HuH-7 (cell line): ENCODE results near the gene CPEB2.

Experiments
- DNase-seq: peaks from one replicate; pipeline ENCODE4 v3.0.0; 2011; ENCODE audit warnings: low spot score

The CPEB2 gene

DNA sequence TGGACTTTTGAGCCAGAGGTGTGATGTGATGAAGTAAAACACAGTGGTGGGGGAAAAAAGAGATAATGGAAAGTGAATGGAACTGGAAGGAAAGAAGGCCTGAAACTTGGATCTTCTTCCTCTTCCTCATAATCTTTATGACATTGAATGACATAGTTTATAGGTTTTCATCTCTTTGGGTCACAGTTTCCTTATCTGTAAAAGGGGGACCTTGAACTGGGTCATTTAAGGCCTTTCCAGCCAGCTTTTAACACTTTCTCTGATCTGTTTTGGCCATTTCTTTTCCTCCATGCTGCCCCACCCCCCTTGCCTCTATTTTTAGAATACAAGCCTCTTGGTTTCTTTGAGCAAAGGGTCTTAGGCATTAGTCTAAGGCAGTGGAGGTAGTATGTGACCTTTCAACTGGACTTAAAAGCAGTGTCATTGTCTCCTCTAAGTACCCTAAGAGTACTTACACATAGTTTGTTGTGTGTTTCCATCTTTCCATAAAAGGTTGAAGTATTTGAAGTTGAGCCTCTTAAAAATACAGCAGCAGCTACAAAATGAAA lies 7.8 kb downstream of the CPEB2 start:
- no peak for DNase-seq

DNA sequence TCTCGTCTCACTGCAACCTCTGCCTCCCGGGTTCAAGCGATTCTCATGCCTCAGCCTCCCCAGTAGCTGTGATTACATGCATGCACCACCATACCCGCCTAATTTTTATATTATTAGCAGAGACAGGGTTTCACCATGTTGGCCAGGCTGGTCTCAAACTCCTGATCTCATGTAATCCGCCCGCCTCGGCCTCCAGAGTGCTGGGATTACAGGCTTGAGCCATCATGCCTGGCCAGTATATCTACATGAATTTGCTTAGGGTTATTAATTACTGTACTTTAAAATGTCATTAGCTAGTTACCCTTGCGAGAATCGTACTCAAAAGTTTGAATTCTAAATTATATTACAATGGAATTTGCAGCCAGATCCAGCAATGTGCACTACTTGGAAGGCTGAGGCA lies 8.9 kb downstream of the CPEB2 start:
- DNase-seq, result no peak

DNA sequence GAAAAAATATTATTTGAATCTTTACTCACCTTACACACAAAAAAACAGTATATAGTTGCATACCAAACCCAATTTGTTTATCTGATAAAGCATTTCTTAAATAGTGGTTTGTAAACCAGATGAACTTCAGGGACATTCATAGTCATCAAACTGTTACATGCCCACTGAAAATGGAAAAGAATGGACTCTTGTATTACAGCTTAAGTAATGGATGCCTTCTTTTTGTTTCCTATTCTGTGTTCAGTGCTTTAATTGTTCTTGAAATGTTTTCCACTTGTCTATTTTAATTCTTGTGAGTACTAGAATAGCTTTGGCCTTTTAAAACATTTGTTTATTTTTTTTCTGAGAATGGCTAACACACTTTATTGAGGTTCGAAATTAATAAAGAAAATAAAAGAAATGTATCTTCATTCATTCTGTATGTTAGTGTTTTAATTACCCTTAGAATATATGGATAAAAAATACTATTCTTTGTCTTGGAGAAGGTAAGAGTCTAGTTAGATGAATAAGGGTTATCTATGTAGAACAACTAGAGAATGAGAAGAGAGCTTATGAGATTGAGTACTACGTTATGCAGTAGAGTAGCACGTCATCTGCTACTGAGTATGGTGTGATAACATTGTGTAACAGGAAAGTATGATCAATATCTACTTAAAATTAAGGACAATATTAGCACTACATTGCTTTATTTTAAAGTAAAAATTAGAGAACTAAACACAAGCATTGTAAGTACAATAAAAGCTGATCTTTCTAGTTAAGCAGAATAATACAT lies 9.9 kb downstream of the CPEB2 start:
- DNase-seq, result no peak

DNA sequence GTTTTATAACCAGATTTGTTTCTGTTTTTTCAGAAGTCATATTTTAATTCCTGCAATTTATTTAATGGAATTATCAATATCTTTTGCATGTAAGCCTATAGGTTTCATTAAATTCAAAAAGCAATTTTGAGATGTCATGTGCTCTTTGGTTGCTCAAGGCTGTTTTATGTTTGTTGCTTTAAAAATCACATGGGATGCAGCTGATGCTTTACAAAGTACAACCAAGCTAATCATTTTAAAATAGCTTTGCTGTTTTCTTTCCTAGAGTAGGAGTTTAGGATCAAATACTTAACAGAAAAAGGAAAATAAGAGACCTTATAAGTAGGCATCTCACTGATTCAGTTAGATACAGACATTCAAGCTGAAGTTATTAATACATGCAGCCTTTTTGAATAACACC lies 11.3 kb downstream of the CPEB2 start:
- no peak for DNase-seq

DNA sequence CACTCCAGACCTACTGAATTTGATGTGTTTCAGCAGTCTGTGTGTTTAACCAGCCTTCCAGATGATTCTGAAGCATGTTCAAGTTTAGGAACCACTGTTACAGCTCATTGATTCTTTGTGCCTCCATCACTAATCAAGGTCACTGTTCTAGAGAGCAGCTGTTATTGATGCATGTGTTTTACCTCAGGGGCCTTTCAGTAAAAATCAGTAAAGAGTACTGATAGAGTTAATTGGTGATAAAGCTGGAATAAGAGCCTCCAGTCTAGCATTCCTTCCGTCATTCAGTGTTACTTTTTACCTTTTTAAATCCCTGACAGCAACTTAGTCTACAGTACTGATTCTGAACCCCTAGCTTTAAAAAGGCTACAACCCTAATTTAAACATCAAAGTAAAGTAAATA lies 12.9 kb downstream of the CPEB2 start:
- DNase-seq, result no peak

DNA sequence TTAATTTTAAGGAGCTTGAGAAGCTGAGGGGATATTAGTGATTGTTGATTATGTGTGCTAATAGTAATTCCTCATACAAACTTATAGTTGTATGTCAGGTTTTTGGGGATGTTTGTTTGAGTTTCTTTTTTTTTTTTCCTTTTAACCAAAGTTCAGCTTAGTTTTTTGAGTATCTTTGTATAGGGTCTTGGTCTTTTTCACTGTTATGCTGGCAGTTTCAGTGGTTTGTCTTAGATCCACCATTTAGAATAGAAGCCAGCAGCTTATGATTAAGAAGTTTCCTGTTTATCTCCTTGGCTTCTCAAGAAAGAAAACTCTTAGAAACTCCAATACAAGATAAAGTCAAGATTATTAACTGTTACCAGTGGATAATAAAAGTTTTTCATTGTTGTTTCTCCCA lies 16.1 kb downstream of the CPEB2 start:
- no peak for DNase-seq

DNA sequence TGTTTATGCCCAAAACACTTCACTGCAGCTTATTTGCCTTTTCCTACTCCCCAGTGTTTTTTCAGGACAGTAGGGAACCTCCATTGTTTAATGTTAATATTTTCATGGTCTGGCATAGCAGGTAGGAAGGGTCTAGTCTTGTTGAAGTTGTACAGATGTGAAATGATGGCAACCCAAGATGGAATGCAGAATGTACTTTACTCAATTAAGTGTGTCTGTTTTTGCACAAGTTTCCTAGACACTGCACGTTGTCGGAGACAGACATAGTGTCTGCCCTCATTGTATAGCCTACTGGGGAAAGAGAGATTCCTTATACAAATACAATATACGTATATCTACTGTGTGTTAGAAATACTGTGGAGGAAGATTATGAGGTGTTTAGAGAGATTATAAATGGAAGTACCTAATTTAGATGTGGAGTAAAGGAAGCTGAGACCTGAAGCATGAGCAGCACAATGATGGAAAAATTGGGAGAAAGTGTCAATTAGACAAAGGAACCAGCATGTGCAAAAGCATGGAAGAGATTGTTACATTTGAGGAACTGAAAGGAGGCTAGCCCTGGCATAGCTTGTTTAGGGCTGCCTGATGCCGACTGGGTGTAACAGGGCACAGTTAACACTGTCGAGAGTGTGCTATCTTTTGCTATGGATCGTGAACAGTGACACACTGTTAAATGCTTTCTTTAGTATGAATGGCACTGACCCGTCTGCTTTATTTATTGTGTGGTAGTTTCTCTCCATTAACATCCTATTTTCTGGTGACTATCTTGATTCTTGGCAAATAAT lies 18.4 kb downstream of the CPEB2 start:
- no peak for DNase-seq

DNA sequence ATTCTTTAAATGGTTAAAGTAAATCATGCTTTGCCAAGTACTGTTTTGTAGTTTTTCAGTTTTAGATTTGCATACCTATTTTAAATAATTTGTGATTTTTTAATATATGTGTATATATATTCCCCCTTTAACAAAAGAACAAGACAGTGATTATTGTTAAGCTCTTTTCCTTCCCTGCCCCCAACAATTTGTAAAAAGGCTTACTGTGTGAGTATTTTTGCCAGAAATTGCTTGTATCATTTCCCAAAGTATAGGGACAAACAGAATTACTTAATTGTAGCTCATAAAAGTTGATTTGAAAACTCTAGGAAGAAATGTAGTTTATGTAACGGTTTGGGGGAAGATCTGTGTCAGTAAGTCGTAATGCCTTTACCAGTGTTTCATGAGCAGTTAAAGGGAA lies 19.0 kb downstream of the CPEB2 start:
- no peak for DNase-seq

DNA sequence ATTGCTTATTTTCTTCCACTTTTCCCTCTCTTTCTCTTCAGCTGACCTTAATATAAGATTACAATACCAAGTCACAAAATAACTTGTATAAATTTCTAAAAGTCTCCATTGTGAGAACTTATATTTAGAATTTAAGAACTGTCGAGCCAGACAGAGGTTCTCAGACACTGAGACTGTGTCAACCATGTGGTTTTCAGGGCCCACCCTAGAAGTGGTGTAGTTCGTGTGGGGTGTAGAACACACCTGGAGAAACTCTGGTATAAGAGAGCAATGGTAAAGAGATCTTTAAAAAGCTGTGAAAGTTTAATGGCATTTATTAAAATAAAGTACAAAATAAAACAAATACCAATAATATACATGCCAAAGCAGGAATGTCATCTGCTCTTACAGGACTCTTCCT lies 19.7 kb downstream of the CPEB2 start:
- DNase-seq, result no peak

DNA sequence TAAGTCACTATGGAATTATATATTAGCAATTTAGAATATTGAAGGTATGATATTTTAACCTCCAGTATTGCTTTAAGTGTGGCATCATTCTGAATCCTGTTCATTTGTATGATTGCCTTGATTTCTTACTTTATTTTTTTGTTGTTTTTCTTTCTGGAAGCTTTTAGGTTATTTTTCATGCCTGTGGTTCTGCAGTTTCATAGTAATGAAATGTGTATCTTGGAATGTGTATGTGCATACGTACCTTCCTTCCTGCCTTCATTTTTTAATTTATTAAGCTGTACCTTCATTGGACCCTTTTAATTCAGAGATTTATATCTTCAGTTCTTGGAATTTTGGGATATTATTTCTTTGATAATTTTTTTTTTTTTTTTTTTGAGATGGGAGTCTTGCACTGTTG lies 22.1 kb downstream of the CPEB2 start:
- no peak for DNase-seq

DNA sequence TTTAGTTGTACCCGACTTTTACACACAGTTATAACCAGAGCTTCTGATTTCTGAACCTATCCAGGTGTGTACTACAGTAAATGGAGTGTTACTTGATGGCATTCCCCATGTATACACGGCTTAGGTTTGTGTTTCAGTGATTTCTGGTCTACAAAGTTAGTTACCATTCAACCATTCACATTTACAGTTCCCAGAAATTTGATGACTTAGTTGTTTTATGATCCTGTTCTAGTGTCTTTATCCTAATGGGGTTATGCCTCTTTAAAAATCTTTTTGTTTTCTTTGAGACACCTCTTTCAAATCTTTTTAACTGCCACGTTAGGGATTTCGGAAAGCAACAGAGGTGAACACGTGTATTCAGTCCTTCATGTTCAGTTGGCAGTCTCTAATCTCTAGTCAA lies 23.4 kb downstream of the CPEB2 start:
- DNase-seq, result no peak

DNA sequence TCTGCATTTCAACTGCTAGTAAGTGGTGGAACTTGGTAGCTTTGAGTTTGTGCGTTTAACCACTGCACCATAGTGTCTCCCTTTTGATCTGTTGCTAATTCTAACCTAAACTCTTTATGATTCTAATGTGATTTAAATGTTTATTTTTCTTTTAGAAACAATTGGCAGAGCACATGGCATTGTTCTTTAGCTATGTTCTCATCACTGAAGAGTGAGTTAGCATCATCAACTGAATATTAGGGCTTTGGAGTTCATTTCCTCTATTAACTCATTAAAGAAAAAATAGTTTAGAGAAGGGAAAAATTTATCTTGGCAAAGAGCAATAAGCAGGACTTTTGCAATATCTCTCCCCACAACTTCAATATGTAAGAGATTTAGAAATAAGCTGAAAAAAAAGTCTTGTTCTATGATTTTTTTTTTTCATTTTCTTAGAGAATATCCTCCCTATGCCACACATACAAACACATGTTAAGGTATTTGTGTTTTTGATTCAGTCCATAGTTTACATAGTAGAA lies 25.7 kb downstream of the CPEB2 start:
- no peak for DNase-seq

DNA sequence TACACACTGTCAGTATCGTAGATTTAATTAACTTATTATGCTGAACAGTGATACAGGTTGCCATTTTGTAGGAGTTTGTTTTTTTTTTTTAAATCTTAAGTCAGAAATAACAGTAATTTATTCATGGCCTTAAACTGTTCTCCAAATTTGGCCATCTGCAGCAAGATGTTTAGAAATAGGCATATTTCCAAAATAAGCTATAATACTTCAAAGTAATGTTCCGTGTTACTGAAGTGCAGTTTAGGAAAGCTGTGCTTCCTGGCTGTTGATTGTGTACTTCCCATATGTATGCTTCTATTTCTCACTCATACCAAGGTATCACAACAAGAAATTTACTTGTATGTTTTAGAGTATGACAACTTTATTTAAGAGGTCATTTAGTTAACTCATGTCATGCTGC lies 28.9 kb downstream of the CPEB2 start:
- DNase-seq, result no peak

DNA sequence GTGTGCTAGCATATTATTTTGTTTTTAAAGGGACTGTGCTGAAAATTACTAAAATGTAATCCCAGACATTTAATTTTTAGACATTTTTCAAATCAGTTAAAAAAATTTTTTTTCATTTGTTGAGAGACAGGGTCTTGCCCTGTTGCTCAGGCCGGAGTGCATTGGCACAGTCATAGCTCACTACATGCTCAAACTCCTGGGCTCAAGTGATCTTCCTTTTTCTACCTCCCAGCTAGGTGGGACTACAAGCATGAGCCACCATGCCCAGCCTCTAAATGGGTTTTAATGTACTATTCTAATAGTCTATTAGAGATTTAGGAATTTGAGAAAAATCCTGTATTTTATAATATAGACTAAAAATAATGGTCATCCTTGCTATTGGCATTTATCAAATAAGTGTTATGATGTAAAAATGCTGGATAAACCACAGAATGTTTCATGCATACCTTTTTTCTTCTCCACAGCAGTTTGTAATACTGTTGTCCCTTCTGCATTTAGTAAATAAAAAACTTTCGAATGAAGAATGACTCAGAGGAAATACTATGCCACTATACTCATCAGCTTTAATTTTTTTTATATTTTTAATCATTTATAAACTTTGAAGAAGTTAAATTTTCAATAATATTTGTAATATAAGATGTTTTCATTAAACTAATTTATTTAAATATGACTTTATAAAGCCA lies 29.9 kb downstream of the CPEB2 start:
- no peak for DNase-seq

DNA sequence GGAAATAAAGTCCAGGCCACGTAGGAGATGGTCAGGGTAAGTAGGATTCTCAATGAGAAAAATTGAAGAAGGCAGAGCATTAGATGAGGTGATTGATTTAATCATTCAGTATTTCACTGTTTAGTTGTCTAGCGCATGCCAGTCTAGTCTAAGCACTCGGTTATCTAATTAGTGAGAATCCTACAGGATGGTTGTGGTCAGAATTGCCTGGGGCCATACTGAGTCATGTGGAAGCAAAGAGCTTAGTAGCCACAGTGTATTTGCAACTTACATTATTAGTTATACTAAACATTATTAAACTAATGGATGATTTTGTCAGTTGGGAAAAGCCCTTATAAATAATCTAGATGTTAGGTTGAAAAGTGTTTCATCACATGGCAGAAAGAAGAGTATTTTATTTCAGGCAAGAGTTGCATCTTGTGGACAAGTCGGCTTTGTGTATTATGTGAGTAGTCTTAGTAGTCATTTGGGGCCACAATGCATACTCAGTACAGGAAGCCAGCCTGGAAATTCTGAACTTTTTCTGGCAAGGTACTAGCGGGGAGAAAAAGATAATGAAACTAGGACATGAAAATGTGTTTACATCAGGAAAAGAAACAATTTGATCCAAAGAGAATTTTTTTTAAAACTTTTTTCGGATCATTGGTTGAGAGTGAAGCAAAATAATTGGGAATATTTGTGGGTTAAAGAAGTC lies 31.9 kb downstream of the CPEB2 start:
- DNase-seq, result no peak

DNA sequence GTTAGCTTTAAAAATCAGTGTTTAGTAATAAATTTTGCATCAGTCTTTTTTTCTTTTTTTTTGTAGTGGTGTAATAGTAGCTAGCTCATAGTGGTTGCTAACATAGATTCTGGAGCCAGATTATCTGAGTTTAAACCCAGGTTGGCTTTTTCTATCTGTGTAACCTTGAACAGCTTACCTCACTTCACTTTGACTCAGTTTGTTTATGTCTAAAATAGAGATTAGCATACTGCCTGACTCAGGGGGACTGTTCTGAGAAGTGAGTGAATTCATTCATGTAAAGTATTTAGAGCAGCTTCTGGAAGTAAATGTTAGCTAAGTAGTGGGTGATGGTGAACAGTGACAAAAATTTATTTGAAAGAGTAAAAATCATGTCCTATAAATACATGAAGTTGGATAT lies 32.9 kb downstream of the CPEB2 start:
- DNase-seq, result no peak

DNA sequence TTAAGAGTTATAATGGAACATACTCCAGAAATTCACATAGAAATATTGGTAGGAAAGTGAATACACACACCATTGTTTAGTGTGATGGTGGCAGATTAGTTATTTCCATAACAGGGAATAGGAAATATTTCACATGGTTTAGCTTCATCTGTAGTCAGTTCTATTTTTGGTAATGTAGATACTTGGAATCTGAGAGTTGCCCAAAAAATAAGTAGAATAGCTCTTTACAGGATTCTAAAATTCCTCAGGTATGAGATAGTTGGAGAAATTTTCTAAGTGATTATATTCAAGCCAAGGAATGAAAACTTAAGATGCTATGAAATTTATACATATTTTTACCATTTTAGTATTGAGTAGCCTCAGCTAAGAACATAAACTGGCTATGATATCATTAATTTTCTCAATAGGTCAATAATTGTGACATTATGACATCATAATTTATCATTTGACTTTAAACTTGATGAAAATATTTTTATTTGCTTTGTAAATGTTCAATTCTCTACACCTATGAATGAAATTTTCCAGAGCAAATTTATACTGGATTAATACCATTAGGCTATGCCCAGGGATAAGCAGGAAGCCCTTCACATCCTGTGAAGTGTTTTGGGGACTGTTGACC lies 35.8 kb downstream of the CPEB2 start:
- no peak for DNase-seq

DNA sequence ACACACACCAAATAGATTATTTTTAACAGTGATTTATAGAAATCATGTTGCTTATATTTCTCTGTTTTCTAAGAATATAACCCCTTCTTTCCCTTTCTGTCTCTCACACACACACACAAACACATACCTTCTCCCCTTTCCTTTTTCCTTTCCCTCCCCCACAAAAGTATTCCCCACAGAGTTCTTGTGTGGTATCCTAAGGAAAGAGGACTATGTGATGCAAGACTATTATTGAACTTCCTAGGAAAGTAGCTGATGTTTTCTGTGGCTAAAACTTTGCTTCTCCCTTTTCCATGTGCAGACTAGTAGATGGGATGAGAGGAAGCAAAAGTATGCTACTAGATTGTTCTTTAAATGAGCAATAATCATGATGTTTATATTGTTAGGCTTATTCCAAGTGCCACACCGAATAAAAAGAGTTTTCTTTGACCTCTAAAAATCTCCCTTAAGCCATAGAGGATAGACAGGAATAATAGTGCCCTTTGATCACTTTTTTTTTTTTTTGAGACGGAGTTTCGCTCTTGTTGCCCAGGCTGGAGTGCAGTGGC lies 38.7 kb downstream of the CPEB2 start:
- DNase-seq, result no peak

DNA sequence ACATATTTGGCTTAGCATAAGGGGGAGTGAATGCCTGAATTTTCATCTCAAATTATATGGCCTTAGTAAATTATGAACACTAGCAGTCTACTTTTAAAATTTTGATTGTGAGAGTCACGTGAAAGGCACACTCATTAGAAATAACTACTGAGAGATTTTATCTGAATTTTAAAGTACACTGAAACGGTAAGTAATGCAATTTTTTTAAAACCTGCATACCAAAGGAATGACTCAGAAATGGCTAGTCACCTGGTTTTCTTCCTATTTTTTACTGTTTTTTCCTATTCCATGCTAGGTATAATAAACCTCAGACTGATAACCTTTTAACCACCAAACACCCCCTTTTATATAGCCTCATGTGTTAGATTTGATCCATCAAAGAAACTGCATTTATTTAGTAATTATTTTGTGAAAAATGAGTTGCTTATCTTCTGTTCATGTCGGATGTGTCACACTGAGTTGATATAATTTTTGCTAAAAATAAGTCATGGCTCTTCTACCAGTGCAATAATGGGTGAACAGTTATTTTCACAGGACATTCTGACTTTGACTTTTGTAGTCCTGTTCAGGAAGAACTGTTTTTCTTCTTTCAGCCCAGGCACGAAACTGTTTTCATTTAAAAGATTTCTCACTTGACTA lies 40.4 kb downstream of the CPEB2 start:
- no peak for DNase-seq

DNA sequence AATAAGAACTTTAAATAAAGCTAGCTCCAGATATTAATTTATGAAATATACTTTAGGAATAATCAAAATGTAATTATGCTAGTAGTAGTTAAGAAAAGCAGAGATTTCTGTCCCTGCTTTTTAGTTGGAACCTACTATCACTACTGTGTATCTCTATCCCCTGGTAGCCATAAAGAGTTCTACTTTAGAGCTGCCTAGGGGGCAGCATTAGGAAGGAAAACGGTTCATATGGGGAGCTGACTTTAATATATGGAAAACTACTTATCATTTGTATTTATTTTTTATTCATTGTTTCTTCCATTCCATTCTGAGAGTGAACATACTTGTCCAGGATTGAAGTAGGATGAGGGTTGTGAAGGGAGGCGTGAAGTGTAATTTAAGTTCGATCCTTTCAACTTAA lies 40.9 kb downstream of the CPEB2 start:
- peak; percentile 6 for DNase-seq

DNA sequence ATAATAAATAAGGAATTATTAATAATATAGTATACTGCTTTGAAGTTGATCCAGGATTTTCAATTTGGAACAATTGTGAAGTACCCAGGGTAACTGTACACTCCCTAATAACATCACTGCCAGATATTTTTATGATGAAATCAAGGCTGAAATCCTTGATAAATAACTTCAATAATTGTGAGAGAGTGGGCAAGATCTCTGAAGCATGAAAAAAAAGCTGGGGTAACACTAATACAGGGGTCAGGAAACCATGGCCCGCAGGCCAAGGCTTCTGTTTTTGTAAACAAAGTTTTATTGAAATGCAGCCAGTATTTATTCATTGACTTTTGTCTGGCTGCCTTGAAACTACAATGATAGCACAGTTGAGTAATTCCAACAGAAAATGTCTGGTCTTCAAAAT lies 41.6 kb downstream of the CPEB2 start:
- no peak for DNase-seq
